NCI-H1048 (cell line): Measurements from ENCODE around the gene ATG14.
"Not testable (repeated sequence)": the region's sequence is repeated elsewhere in the genome, so short reads cannot be mapped to it uniquely, and the experiment has no call there.

Experiments
- DNase-seq: peaks from one replicate; lab custom pipeline; 2025; lab: John Stamatoyannopoulos, UW

Gene ATG14

GRCh38 chr14:55351111-55351510 is 60.5 kb downstream of the ATG14 start:
- no peak for DNase-seq

- DNase-seq = no peak
Measured at GRCh38 chr14:55350461-55350860, 61.2 kb downstream of the ATG14 start.

- no peak for DNase-seq
Measured at GRCh38 chr14:55349565-55349964, 62.1 kb downstream of the ATG14 start.

- DNase-seq = no peak
Measured at GRCh38 chr14:55348766-55349453, 62.7 kb downstream of the ATG14 start.

GRCh38 chr14:55347748-55348147 is 63.9 kb downstream of the ATG14 start:
- DNase-seq = no peak

GRCh38 chr14:55347040-55347439 is 64.6 kb downstream of the ATG14 start:
- DNase-seq = no peak

- not testable (repeated sequence) for DNase-seq
Measured at GRCh38 chr14:55344582-55345163, 67.0 kb downstream of the ATG14 start.

GRCh38 chr14:55341781-55342180 is 69.8 kb downstream of the ATG14 start:
- DNase-seq = no peak

GRCh38 chr14:55340482-55340881 is 71.1 kb downstream of the ATG14 start:
- no peak for DNase-seq

- no peak for DNase-seq
Measured at GRCh38 chr14:55339770-55340169, 71.9 kb downstream of the ATG14 start.

GRCh38 chr14:55336691-55337090 is 74.9 kb downstream of the ATG14 start:
- DNase-seq = no peak

GRCh38 chr14:55336162-55336561 is 75.5 kb downstream of the ATG14 start:
- DNase-seq = no peak

- DNase-seq = no peak
Measured at GRCh38 chr14:55333711-55334485, 77.7 kb downstream of the ATG14 start.

GRCh38 chr14:55332654-55333570 is 78.7 kb downstream of the ATG14 start:
- DNase-seq = no peak

GRCh38 chr14:55329999-55330710 is 81.5 kb downstream of the ATG14 start:
- DNase-seq = no peak

GRCh38 chr14:55328317-55328716 is 83.3 kb downstream of the ATG14 start:
- no peak for DNase-seq

GRCh38 chr14:55327179-55327578 is 84.5 kb downstream of the ATG14 start:
- DNase-seq = no peak

GRCh38 chr14:55324812-55325211 is 86.8 kb downstream of the ATG14 start:
- DNase-seq = no peak

GRCh38 chr14:55323910-55324309 is 87.7 kb downstream of the ATG14 start:
- no peak for DNase-seq

- DNase-seq = no peak
Measured at GRCh38 chr14:55318694-55319093, 92.9 kb downstream of the ATG14 start.

- DNase-seq = no peak
Measured at GRCh38 chr14:55317542-55318306, 93.9 kb downstream of the ATG14 start.
